Sigmoid colon (tissue), 7 donors: ENCODE results near the gene SCYGR2. TPM values are rescaled to one million over a fixed set of nuclear protein-coding genes. Genes with fewer than 3 reads are reported as not detected.

Source experiments
- DNase-seq: peaks from one replicate; pipeline ENCODE4 v3.0.0-alpha.2; 2019
- H3K27ac ChIP-seq, 4 donors: fragments of 200-600 bp; sonication (generic); one replicate each; pipeline ENCODE4 v1.5.1; 2016 to 2019; ENCODE audit warnings: mild to moderate bottlenecking in 1 of 4
- H3K27me3 ChIP-seq, 3 donors: fragments of 200-600 bp; sonication (generic); one replicate each; pipeline ENCODE4 v1.5.1; 2019; ENCODE audit warnings: mild to moderate bottlenecking in 1 of 3
- H3K36me3 ChIP-seq, 4 donors: fragments of 200-600 bp; sonication (generic); one replicate each; pipeline ENCODE4 v1.5.1; 2016 to 2019
- H3K4me1 ChIP-seq, 4 donors: fragments of 200-600 bp; sonication (generic); one replicate each; pipeline ENCODE4 v1.5.1; 2017 to 2019
- H3K4me3 ChIP-seq, 4 donors: fragments of 200-600 bp; sonication (generic); one replicate each; pipeline ENCODE4 v1.5.1; 2017 to 2019; ENCODE audit warnings: mild to moderate bottlenecking in 2 of 4, moderate library complexity in 1 of 4
- H3K9me3 ChIP-seq, 4 donors: fragments of 200-600 bp in 3 of 4; sonication (generic) in 3 of 4; one replicate each; pipeline versions ENCODE4 v1.5.1 to v1.6.1; 2013 to 2019
- CTCF ChIP-seq, 4 experiments: fragments of 450-650 bp in 3 of 4; fragments of 200-600 bp in 1 of 4; IDR thresholded peaks; one replicate each; pipeline ENCODE4 v1.5.1; 2016 to 2019; ENCODE audit warnings: antibody characterized with exemption in 4 of 4, mild to moderate bottlenecking in 3 of 4, moderate library complexity in 2 of 4
- EP300 ChIP-seq, 4 donors: sonication (generic); formaldehyde crosslinking; IDR thresholded peaks; one replicate each; pipeline ENCODE4 v1.6.1; 2017; ENCODE audit warnings: antibody characterized with exemption in 4 of 4
- POLR2A ChIP-seq, 2 donors: fragments of 450-650 bp; IDR thresholded peaks; one replicate each; pipeline ENCODE4 v1.6.1; 2016; ENCODE audit warnings: antibody characterized with exemption in 2 of 2, mild to moderate bottlenecking in 2 of 2, moderate library complexity in 2 of 2
- POLR2AphosphoS5 ChIP-seq, 4 donors: sonication (generic); formaldehyde crosslinking; IDR thresholded peaks; one replicate each; pipeline ENCODE4 v1.6.1; 2017; ENCODE audit warnings: antibody characterized with exemption in 4 of 4
- WGBS, 2 donors: extraction: QIAGEN DNeasy Blood & Tissue Kit; methylation state at CpG; one replicate each; pipeline ENCODE4 v1.1.7; 2013; 5-methylcytosine and 5-hydroxymethylcytosine counted together
- intact Hi-C: fragments of 100-400 bp; cut with DNase I; formaldehyde crosslinking; loops from one replicate; pipeline ENCODE4 v1.15.1; 2023
- polyA plus RNA-seq, 3 donors: library from polyadenylated mRNA; stranded (reverse); fragments of 200-250 nt; gene quantifications; one replicate each; pipeline ENCODE4 v1.2.3, GENCODE V29; 2013
- total RNA-seq, 4 donors: library from RNA; depleted of rRNA; stranded (reverse); fragments of >200 nt; gene quantifications; one replicate each; pipeline ENCODE4 v1.1.0, GENCODE V29; 2016
- donor health status: healthy with polysubstance abuse.
- donor health status: Bipolar disorder and iron deficiency.
- donor health status: healthy.

Gene SCYGR2
- total and polyA plus RNA-seq, 7 donors = not detected

GRCh38 chr2:227570615-227571014 is 28.1 kb upstream of the SCYGR2 start:
- H3K36me3 ChIP-seq = no peaks in the 10 kb centered on the region
- TF ChIP-seq CTCF (IDR thresholded peaks at IDR 0.05) (no peak), POLR2AphosphoS5 (IDR thresholded peaks at IDR 0.05) (peak in 1 of 4 donors; percentile 18)
- intact Hi-C loops = no loop called here

GRCh38 chr2:227576110-227576509 is 22.6 kb upstream of the SCYGR2 start:
- Histone ChIP-seq H3K4me1 (no peaks in the 10 kb centered on the region), H3K27me3 (no peaks in the 10 kb centered on the region), H3K36me3 (no peaks in the 10 kb centered on the region), H3K4me3 (no peak overlapping the region), H3K9me3 (no peaks in the 10 kb centered on the region), H3K27ac (no peak overlapping the region)
- TF ChIP-seq CTCF (IDR thresholded peaks at IDR 0.05) (no peak), EP300 (IDR thresholded peaks at IDR 0.05) (no peak), POLR2AphosphoS5 (IDR thresholded peaks at IDR 0.05) (no peak), POLR2A (IDR thresholded peaks at IDR 0.05) (no peak)
- intact Hi-C loops = no loop called here
- no peak for DNase-seq

More at GRCh38 chr2:227570615-227571014, 28.1 kb upstream of the SCYGR2 start:
- Histone ChIP-seq H3K4me3 (no peak overlapping the region), H3K27me3 (no peaks in the 10 kb centered on the region), H3K27ac (no peak overlapping the region), H3K4me1 (no peaks in the 10 kb centered on the region), H3K9me3 (no peaks in the 10 kb centered on the region)
- no peak for DNase-seq
- WGBS, 2 donors = 45% methylated on average over 1 of the region's 1 CpG

- intact Hi-C loops = no loop called here
- no peaks in the 10 kb centered on the region for H3K27me3 ChIP-seq
These were observed 21.9 kb upstream of the SCYGR2 start for GRCh38 chr2:227576812-227577211.

GRCh38 chr2:227577555-227577954 is 21.1 kb upstream of the SCYGR2 start:
- Histone ChIP-seq H3K4me3 (no peak overlapping the region), H3K27me3 (no peaks in the 10 kb centered on the region), H3K36me3 (no peaks in the 10 kb centered on the region), H3K27ac (no peak overlapping the region), H3K9me3 (peaks cover 0 to 4% (median 0%) of the 10 kb centered on the region in 4 donors), H3K4me1 (no peaks in the 10 kb centered on the region)
- intact Hi-C loops = no loop called here
- no peak for DNase-seq
- no peak for TF ChIP-seq CTCF (IDR thresholded peaks at IDR 0.05)
- TF ChIP-seq POLR2AphosphoS5 (IDR thresholded peaks at IDR 0.05) = no peak
- TF ChIP-seq EP300 (IDR thresholded peaks at IDR 0.05) = no peak
- no peak for TF ChIP-seq POLR2A (IDR thresholded peaks at IDR 0.05)
- WGBS, 2 donors = 11 to 54% methylated on average over 2 of the region's 2 CpGs

More at GRCh38 chr2:227576812-227577211, 21.9 kb upstream of the SCYGR2 start:
- H3K27ac ChIP-seq = no peak overlapping the region
- DNase-seq = no peak
- TF ChIP-seq POLR2A (IDR thresholded peaks at IDR 0.05) = no peak
- TF ChIP-seq POLR2AphosphoS5 (IDR thresholded peaks at IDR 0.05) = no peak
- TF ChIP-seq CTCF (IDR thresholded peaks at IDR 0.05) = no peak
- no peak for TF ChIP-seq EP300 (IDR thresholded peaks at IDR 0.05)
- 30 to 63% methylated on average over 2 of the region's 2 CpGs for WGBS, 2 donors
- H3K9me3 ChIP-seq = no peaks in the 10 kb centered on the region
- H3K36me3 ChIP-seq = no peaks in the 10 kb centered on the region
- H3K4me1 ChIP-seq = no peaks in the 10 kb centered on the region
- H3K4me3 ChIP-seq = no peak overlapping the region

GRCh38 chr2:227578642-227579041 is 20.1 kb upstream of the SCYGR2 start:
- Histone ChIP-seq H3K36me3 (no peaks in the 10 kb centered on the region), H3K9me3 (peaks cover 0 to 5% (median 2%) of the 10 kb centered on the region in 4 donors), H3K27me3 (no peaks in the 10 kb centered on the region), H3K4me3 (no peak overlapping the region), H3K27ac (no peak overlapping the region), H3K4me1 (no peaks in the 10 kb centered on the region)
- intact Hi-C loops = no loop called here
- TF ChIP-seq EP300 (IDR thresholded peaks at IDR 0.05) (no peak), CTCF (IDR thresholded peaks at IDR 0.05) (no peak), POLR2AphosphoS5 (IDR thresholded peaks at IDR 0.05) (no peak), POLR2A (IDR thresholded peaks at IDR 0.05) (no peak)
- no peak for DNase-seq
- 71 to 87% methylated on average over 2 of the region's 2 CpGs for WGBS, 2 donors
